K562 (cell line): Measurements from ENCODE around the gene ENKUR. TPM values are rescaled to one million over a fixed set of nuclear protein-coding genes. Genes with fewer than 3 reads are reported as not detected.

Experiments used
- ATAC-seq: fragments of 200-7000 bp; cut with Tn5 transposase; 3 replicates; pipeline ENCODE4 v1.9.1; 2020; ENCODE audit warnings: moderate library complexity
- BruUV-seq: library from RNA; stranded (reverse); fragments of 400-500 nt; replicated peaks from 2 replicates; lab custom pipeline; 2021; lab: Mats Ljungman, UMichigan
- CTCF ChIA-PET: fragments of 300-600 bp; formaldehyde crosslinking; extraction: SDS; loops from one replicate; lab custom pipeline; 2021; ENCODE audit warnings: low intra/inter-chr PET ratio; lab: Yijun Ruan, JAX
- POLR2A ChIA-PET: fragments of 300-600, 350-650 bp; sonication (Branson Sonifier 250); formaldehyde crosslinking; extraction: SDS; loops from one replicate; lab custom pipeline; 2021; ENCODE audit warnings: antibody characterized with exemption, inconsistent platforms; lab: Yijun Ruan, JAX
- DNase-seq, 4 experiments: peaks; one replicate each; pipeline versions ENCODE4 v3.0.0 to v3.0.0-alpha.2; 2011 to 2018; ENCODE audit warnings: low spot score in 3 of 4, mixed read lengths in 3 of 4; ENCODE audit errors: extremely low read depth in 1 of 4
- FAIRE-seq: peaks from 2 replicates; lab custom pipeline; 2011; peaks lifted over from hg19 to GRCh38; lab: Jason Lieb, UNC
- H2AFZ ChIP-seq: 2 replicates; pipeline ENCODE4 v1.6.0; 2011; ENCODE audit warnings: low read depth, low read length, control low read depth, inconsistent platforms
- H3K27ac ChIP-seq: fragments of 200-600 bp; 3 replicates; pipeline ENCODE4 v1.8.0; 2011; ENCODE audit warnings: low read depth, mild to moderate bottlenecking, control low read depth, inconsistent platforms, low read length, moderate library complexity, mixed read lengths; ENCODE audit errors: extremely low read depth
- H3K27me3 ChIP-seq, 2 experiments: fragments of 300-600 bp in 1 of 2; 2 replicates in 1 of 2; 3 replicates in 1 of 2; pipeline versions ENCODE4 v1.6.0 to v1.8.0; 2011; ENCODE audit warnings: inconsistent platforms in 2 of 2, low read length in 2 of 2, mild to moderate bottlenecking in 1 of 2, mixed read lengths in 1 of 2, moderate library complexity in 1 of 2; ENCODE audit not compliant: control insufficient read depth in 2 of 2, insufficient read depth in 2 of 2
- H3K36me3 ChIP-seq: fragments of 300-600 bp; 3 replicates; pipeline ENCODE4 v1.8.0; 2011; ENCODE audit warnings: mild to moderate bottlenecking, low read length, inconsistent platforms; ENCODE audit not compliant: control insufficient read depth, insufficient read depth
- H3K4me1 ChIP-seq, 2 experiments: fragments of 200-600 bp in 1 of 2; replicated peaks in 1 of 2; 2 replicates in 1 of 2; 3 replicates in 1 of 2; pipeline versions ENCODE4 v1.5.1 to v1.8.0; 2011; ENCODE audit warnings: inconsistent platforms in 2 of 2, low read length in 2 of 2, mild to moderate bottlenecking in 1 of 2, mixed read lengths in 1 of 2, moderate library complexity in 1 of 2; ENCODE audit not compliant: control insufficient read depth in 2 of 2, insufficient read depth in 2 of 2
- H3K4me2 ChIP-seq: 2 replicates; pipeline ENCODE4 v1.6.1; 2011; ENCODE audit warnings: low read length, control low read depth, inconsistent platforms, mixed read lengths; ENCODE audit not compliant: insufficient read depth
- H3K4me3 ChIP-seq: fragments of 200-600 bp; sonication (generic), shearing (Covaris generic); 2 replicates; pipeline ENCODE4 v1.5.1; 2016; ENCODE audit warnings: control low read depth, inconsistent platforms
- H3K79me2 ChIP-seq: fragments of 200-600 bp; 3 replicates; pipeline ENCODE4 v1.8.0; 2011; ENCODE audit warnings: low read length, inconsistent platforms; ENCODE audit not compliant: control insufficient read depth, insufficient read depth
- H3K9ac ChIP-seq, 2 experiments: 2 replicates each; pipeline versions ENCODE4 v1.6.0 to v1.6.1; 2011; ENCODE audit warnings: low read depth in 2 of 2, low read length in 2 of 2, control low read depth in 1 of 2, inconsistent platforms in 1 of 2, mild to moderate bottlenecking in 1 of 2, mixed read lengths in 1 of 2; ENCODE audit not compliant: insufficient read depth in 1 of 2
- H3K9me1 ChIP-seq: one replicate; pipeline ENCODE4 v1.6.0; 2011; ENCODE audit warnings: inconsistent platforms, mild to moderate bottlenecking, low read length, moderate library complexity; ENCODE audit not compliant: control insufficient read depth, insufficient read depth
- H3K9me3 ChIP-seq: replicated peaks from 2 replicates; pipeline ENCODE4 v1.5.1; 2011; ENCODE audit warnings: low read depth, low read length, inconsistent platforms; ENCODE audit not compliant: control insufficient read depth, insufficient read depth
- H4K20me1 ChIP-seq: replicated peaks from 2 replicates; pipeline ENCODE4 v1.6.1; 2011; ENCODE audit warnings: low read length, inconsistent platforms, mixed read lengths; ENCODE audit not compliant: control insufficient read depth, insufficient read depth
- KDM5B ChIP-seq: fragments of 200-600 bp; sonication (generic); IDR thresholded peaks from 2 replicates; pipeline ENCODE4 v1.6.1; 2012; ENCODE audit warnings: low read depth, mild to moderate bottlenecking, moderate library complexity, low read length, control low read depth, inconsistent platforms; ENCODE audit not compliant: insufficient replicate concordance
- MEIS2 ChIP-seq: fragments of 450-650 bp; IDR thresholded peaks from 2 replicates; pipeline ENCODE4 v1.6.1; 2014; ENCODE audit warnings: mild to moderate bottlenecking; ENCODE audit not compliant: partially characterized antibody
- MTA3 ChIP-seq: fragments of 450-650 bp; formaldehyde crosslinking; IDR thresholded peaks from 2 replicates; pipeline ENCODE4 v1.6.1; 2017; ENCODE audit warnings: mild to moderate bottlenecking, borderline replicate concordance
- PBX2 ChIP-seq, 2 experiments: IDR thresholded peaks in 1 of 2; conservative IDR thresholded peaks in 1 of 2; 2 replicates each; pipeline ENCODE4 v1.6.1; 2016; ENCODE audit warnings: low read depth in 2 of 2, mild to moderate bottlenecking in 1 of 2, missing compliant biosample characterization in 1 of 2, missing genetic modification characterization in 1 of 2, moderate library complexity in 1 of 2
- RBM39 ChIP-seq: fragments of 200-400 bp; formaldehyde crosslinking; optimal IDR thresholded peaks from 2 replicates; pipeline ENCODE3; 2018; ENCODE audit warnings: low read depth, low read length
- SNRNP70 ChIP-seq: fragments of 200-400 bp; formaldehyde crosslinking; optimal IDR thresholded peaks from 2 replicates; pipeline ENCODE3; 2017; ENCODE audit warnings: low read depth, low read length
- WGBS: fragments of 100-300 bp; shearing (Covaris generic); methylation state at CpG from one replicate; pipeline ENCODE4 v1.1.6; 2016; ENCODE audit warnings: low coverage, mixed read lengths; ENCODE audit not compliant: insufficient coverage; ENCODE audit errors: missing lambda C conversion rate; 5-methylcytosine and 5-hydroxymethylcytosine counted together
- in situ Hi-C: fragments of 300-500 bp; cut with MboI; formaldehyde crosslinking; loops from 4 replicates; pipeline ENCODE4 v1.15.0; 2018; ENCODE audit warnings: inconsistent platforms, mixed read lengths
- intact Hi-C: fragments of 100-400 bp; cut with micrococcal nuclease; formaldehyde crosslinking; loops from 2 replicates; pipeline ENCODE4 v1.14.2; 2022
- polyA plus RNA-seq, 8 experiments: library from polyadenylated mRNA; depleted of rRNA in 4 of 8; stranded (reverse) in 5 of 8; unstranded in 3 of 8; fragments of >200 nt; fragmentation: Nextera tagmentation in 2 of 8; fragmentation: Illumina TruSeq in 1 of 8; extraction: Ambion mirVana in 2 of 8; extraction: Trizol in 1 of 8; gene quantifications; 2 replicates each; pipeline versions ENCODE4 v1.2.1 to v1.2.3, GENCODE V29; 2011 to 2014; ENCODE audit warnings: inconsistent platforms in 1 of 8, missing spikeins in 1 of 8
- total RNA-seq, 7 experiments: library from RNA; depleted of rRNA in 6 of 7; stranded (reverse); fragments of >200 nt in 6 of 7; fragmentation: Illumina TruSeq in 2 of 7; extraction: Trizol in 2 of 7; gene quantifications; 2 replicates each; pipeline versions ENCODE4 v1.2.1 to v1.2.3, GENCODE V29; 2011 to 2021; ENCODE audit warnings: low replicate concordance in 1 of 7

The ENKUR gene
- total and polyA plus RNA-seq, 9 of the 15 experiments (the other 6 are each of a cell fraction or from before 2014, with no cell fraction given) = 0.06 to 0.46 (median 0.20) TPM

GRCh38 chr10:24965051-24965450 is 50.9 kb downstream of the ENKUR start:
- no peak overlapping the region for H3K4me3 ChIP-seq
- no peaks in the 10 kb centered on the region for H3K79me2 ChIP-seq
- no peaks in the 10 kb centered on the region for H4K20me1 ChIP-seq
- no peaks in the 10 kb centered on the region for H3K9me1 ChIP-seq
- H3K36me3 ChIP-seq = no peaks in the 10 kb centered on the region
- no peak overlapping the region for H3K9ac ChIP-seq
- in situ Hi-C loops (no loop called here), intact Hi-C loops (no loop called here)
- TF ChIP-seq RBM39 = no peak
- no peak for TF ChIP-seq SNRNP70
- TF ChIP-seq PBX2 (CRISPR knock-in tag; IDR thresholded peaks at IDR 0.05; ENCODE audit: low read depth) = no peak
- peak; percentile 63 for TF ChIP-seq PBX2 (tag; conservative IDR thresholded peaks at IDR 0.05; ENCODE audit: low read depth)
- TF ChIP-seq MEIS2 = peak; percentile 56
- TF ChIP-seq MTA3 = no peak
- no peak for TF ChIP-seq KDM5B
- H3K27me3 ChIP-seq = no peaks in the 10 kb centered on the region
- ATAC-seq (no peak), FAIRE-seq (no peak), DNase-seq (no peak)
- H3K4me1 ChIP-seq = peaks cover 0 to 5% of the 10 kb centered on the region in 2 experiments; a peak in 1 of 5 replicates
- no peak overlapping the region for H3K27ac ChIP-seq
- CTCF ChIA-PET = no interaction called here
- 35% methylated on average over 3 of the region's 3 CpGs for WGBS
- no peaks in the 10 kb centered on the region for H3K9me3 ChIP-seq
- POLR2A ChIA-PET = interaction anchor here (0.6 to 0.7 kb wide), 2 partner anchors 55 to 74 kb away, joined by 3 read pairs; no protein-coding TSS in a partner anchor
- H2AFZ ChIP-seq = no peak overlapping the region
- H3K4me2 ChIP-seq = no peak overlapping the region
- BruUV-seq = no TSS peak
